CD4-positive, alpha-beta memory T cell (primary cell): ENCODE measurements around the gene BLID. TPM values are rescaled to one million over a fixed set of nuclear protein-coding genes. Genes with fewer than 3 reads are reported as not detected.

ENCODE experiments used
- CTCF ChIA-PET: fragments of 350-600 bp; sonication (Branson Sonifier 250); formaldehyde crosslinking; loops from one replicate; lab custom pipeline; 2021; ENCODE audit warnings: inconsistent platforms; ENCODE audit not compliant: partially characterized antibody; lab: Charles Lee
- POLR2A ChIA-PET: fragments of 350-600 bp; sonication (Branson Sonifier 250); formaldehyde crosslinking; loops from one replicate; lab custom pipeline; 2021; ENCODE audit not compliant: partially characterized antibody; lab: Charles Lee
- DNase-seq, 5 donors: peaks; one replicate each; pipeline versions ENCODE4 v3.0.0 to v3.0.0-alpha.2; 2020 to 2022; ENCODE audit warnings: mixed read lengths in 1 of 5
- H3K27ac ChIP-seq: one replicate; pipeline ENCODE4 v1.7.0; 2013; ENCODE audit warnings: low read depth, low read length
- H3K27me3 ChIP-seq: 2 replicates; pipeline ENCODE4 v1.7.0; 2013; ENCODE audit warnings: mild to moderate bottlenecking, low read length, moderate library complexity; ENCODE audit not compliant: insufficient read depth
- H3K36me3 ChIP-seq: 2 replicates; pipeline ENCODE4 v1.7.0; 2013; ENCODE audit warnings: mild to moderate bottlenecking, low read length, moderate library complexity; ENCODE audit not compliant: insufficient read depth
- H3K4me1 ChIP-seq: 2 replicates; pipeline ENCODE4 v1.7.0; 2013; ENCODE audit warnings: mild to moderate bottlenecking, low read length, moderate library complexity; ENCODE audit not compliant: insufficient read depth
- H3K4me3 ChIP-seq, 2 donors: one replicate each; pipeline ENCODE4 v1.7.0; 2013; ENCODE audit warnings: low read length in 2 of 2, mild to moderate bottlenecking in 1 of 2
- H3K9me3 ChIP-seq, 2 donors: one replicate each; pipeline ENCODE4 v1.7.0; 2013; ENCODE audit warnings: low read length in 2 of 2, control low read depth in 1 of 2; ENCODE audit not compliant: control insufficient read depth in 1 of 2
- H3K27ac Mint-ChIP-seq, 7 donors: one replicate each; pipeline ENCODE4 v1.8.0; 2020 to 2021; ENCODE audit warnings: mixed read lengths in 7 of 7, mild to moderate bottlenecking in 6 of 7, inconsistent platforms in 3 of 7, moderate library complexity in 3 of 7
- H3K27me3 Mint-ChIP-seq, 2 donors: one replicate each; pipeline ENCODE4 v1.8.0; 2020 to 2021; ENCODE audit warnings: mixed read lengths in 2 of 2
- H3K36me3 Mint-ChIP-seq, 2 donors: one replicate each; pipeline ENCODE4 v1.8.0; 2020 to 2021; ENCODE audit warnings: mixed read lengths in 2 of 2, inconsistent platforms in 1 of 2, mild to moderate bottlenecking in 1 of 2
- H3K4me1 Mint-ChIP-seq, 4 donors: one replicate each; pipeline ENCODE4 v1.8.0; 2020 to 2021; ENCODE audit warnings: mixed read lengths in 4 of 4, mild to moderate bottlenecking in 1 of 4
- H3K4me3 Mint-ChIP-seq, 8 donors: one replicate each; pipeline ENCODE4 v1.8.0; 2020 to 2021; ENCODE audit warnings: mixed read lengths in 8 of 8, mild to moderate bottlenecking in 7 of 8, moderate library complexity in 6 of 8, inconsistent platforms in 3 of 8
- H3K9me3 Mint-ChIP-seq, 8 donors: one replicate each; pipeline ENCODE4 v1.8.0; 2020 to 2021; ENCODE audit warnings: mixed read lengths in 8 of 8, mild to moderate bottlenecking in 5 of 8, inconsistent platforms in 3 of 8, moderate library complexity in 1 of 8
- intact Hi-C: fragments of 100-400 bp; cut with micrococcal nuclease; formaldehyde crosslinking; loops from one replicate; pipeline ENCODE4 v1.15.1; 2023
- polyA plus RNA-seq, 2 donors: library from polyadenylated mRNA; unstranded; fragments of 300-500 nt; fragmentation: Illumina TruSeq; gene quantifications; one replicate each; pipeline ENCODE4 v1.2.3, GENCODE V29; 2021
- total RNA-seq, 2 experiments: library from RNA; stranded (reverse); gene quantifications; one replicate each; pipeline ENCODE4 v1.2.3, GENCODE V29; 2021

The BLID gene
- total and polyA plus RNA-seq, 4 experiments from 2014 or later: not detected

DNA sequence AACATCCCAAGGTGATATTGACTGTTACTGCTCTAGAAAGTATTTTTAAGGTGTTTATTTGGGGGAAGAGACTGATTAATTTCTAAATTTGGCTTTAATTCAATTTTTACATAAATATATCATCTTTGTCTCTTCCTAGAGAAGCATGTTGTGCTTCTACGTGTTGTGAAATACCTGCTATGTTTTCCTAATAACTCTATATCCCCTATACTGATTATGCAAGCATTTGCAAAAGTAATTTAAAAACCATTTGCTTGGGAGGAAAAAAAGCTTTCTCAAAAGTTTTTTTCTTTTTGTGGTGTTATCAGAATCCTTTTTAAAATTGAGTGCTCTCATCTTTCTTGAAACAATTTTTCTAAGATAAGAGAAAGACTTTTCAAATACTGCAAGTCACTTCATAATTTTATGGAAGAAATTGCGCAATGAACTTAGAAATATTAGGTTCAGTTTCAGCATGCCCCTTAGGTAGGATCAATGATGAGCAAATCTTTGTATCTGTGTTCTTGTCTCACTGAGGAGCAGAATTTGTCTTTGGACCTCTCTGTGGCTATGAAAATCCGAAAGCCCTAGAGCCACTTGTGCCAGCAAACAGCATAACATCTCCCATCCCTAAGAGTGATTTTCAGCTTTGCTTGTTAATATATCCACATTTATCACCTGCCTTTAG is 7.4 kb upstream of the BLID start:
- Mint-ChIP-seq H3K4me3 (no peak overlapping the region), H3K9me3 (no peaks in the 10 kb centered on the region), H3K4me1 (no peaks in the 10 kb centered on the region), H3K36me3 (no peaks in the 10 kb centered on the region), H3K27me3 (peaks cover 0 to 4% of the 10 kb centered on the region in 2 donors), H3K27ac (no peak overlapping the region)
- ChIA-PET CTCF (no interaction called here), POLR2A (no interaction called here)
- DNase-seq: no peak
- intact Hi-C loops: no loop called here
- no peak overlapping the region for H3K4me3 ChIP-seq
- H3K27ac ChIP-seq: no peak overlapping the region
- H3K4me1 ChIP-seq: no peaks in the 10 kb centered on the region
- no peaks in the 10 kb centered on the region for H3K27me3 ChIP-seq
- H3K9me3 ChIP-seq: no peaks in the 10 kb centered on the region
- no peaks in the 10 kb centered on the region for H3K36me3 ChIP-seq

DNA sequence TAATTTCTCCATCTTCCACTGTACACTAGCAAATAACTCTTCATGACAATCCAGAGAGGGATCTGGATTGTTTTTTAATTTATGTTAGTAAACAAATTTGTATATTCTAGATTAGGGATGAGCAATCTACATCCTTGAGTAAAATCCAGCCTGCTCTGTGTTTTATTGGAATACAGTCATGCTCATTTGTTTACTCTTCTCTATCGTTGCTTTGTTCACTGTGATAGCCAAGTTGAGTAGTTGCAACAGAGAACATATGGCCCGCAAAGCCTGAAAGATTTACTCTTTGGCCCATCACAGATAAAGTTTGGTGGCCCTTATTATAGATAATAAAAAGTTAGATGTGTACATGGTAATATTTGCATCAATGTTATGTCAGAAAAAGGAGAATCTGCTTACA is 6.2 kb upstream of the BLID start:
- Mint-ChIP-seq H3K27me3 (peaks cover 2 to 4% of the 10 kb centered on the region in 2 donors), H3K9me3 (no peaks in the 10 kb centered on the region), H3K4me1 (no peaks in the 10 kb centered on the region), H3K4me3 (no peak overlapping the region), H3K27ac (no peak overlapping the region), H3K36me3 (no peaks in the 10 kb centered on the region)
- Histone ChIP-seq H3K4me1 (no peaks in the 10 kb centered on the region), H3K27ac (no peak overlapping the region), H3K27me3 (no peaks in the 10 kb centered on the region), H3K36me3 (no peaks in the 10 kb centered on the region), H3K4me3 (no peak overlapping the region), H3K9me3 (no peaks in the 10 kb centered on the region)
- POLR2A ChIA-PET: no interaction called here
- CTCF ChIA-PET: no interaction called here
- no peak for DNase-seq
- intact Hi-C loops: no loop called here

DNA sequence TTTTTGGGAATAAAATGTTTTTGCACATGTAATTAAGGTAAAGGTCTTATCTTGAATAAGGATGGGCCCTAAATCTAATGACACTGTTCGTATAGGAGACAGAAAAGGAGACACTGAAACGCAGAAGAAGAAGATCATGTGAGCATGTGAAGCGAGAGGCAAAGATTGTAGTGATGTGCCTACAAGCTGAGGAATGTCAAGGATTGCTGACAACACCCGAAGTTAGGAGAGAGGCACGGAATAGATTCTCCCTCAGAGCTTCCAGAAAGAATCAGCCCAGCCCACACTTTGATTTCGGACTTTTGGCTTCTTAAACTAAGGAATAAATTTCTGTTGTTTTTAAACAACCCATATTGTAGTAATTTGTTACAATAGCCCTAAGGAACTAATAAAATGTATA is 4.1 kb upstream of the BLID start:
- DNase-seq: no peak
- Histone ChIP-seq H3K9me3 (no peaks in the 10 kb centered on the region), H3K27me3 (no peaks in the 10 kb centered on the region), H3K27ac (no peak overlapping the region), H3K4me3 (no peak overlapping the region), H3K4me1 (no peaks in the 10 kb centered on the region), H3K36me3 (no peaks in the 10 kb centered on the region)
- H3K27ac Mint-ChIP-seq: no peak overlapping the region
- CTCF ChIA-PET: no interaction called here
- peaks cover 0 to 2% of the 10 kb centered on the region in 2 donors for H3K27me3 Mint-ChIP-seq
- H3K4me3 Mint-ChIP-seq: no peak overlapping the region
- no peaks in the 10 kb centered on the region for H3K4me1 Mint-ChIP-seq
- intact Hi-C loops: no loop called here
- H3K9me3 Mint-ChIP-seq: peaks cover 0 to 2% (median 0%) of the 10 kb centered on the region in 8 donors
- H3K36me3 Mint-ChIP-seq: no peaks in the 10 kb centered on the region
- POLR2A ChIA-PET: no interaction called here

DNA sequence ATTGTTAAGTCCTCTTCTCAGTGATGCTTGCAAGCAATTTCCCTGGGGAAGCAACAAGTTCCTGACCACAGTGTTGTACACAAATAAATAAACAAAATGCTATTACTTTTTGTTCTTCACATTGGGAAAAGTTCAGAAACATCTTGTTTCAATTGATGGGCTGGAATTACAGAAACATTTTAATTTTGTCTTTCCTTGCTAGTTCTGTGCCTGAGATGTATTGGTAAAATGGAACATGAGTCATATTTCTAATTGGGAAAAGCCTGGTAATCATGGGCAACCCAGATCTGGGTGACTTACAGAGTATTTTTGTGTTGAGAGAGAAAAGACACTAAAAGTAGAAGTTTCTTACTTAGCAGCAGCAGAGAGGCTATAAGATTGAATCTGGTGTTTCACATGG is 576 bp upstream of the BLID start:
- Histone ChIP-seq H3K4me1 (no peaks in the 10 kb centered on the region), H3K27ac (no peak overlapping the region), H3K36me3 (no peaks in the 10 kb centered on the region), H3K27me3 (no peaks in the 10 kb centered on the region), H3K9me3 (no peaks in the 10 kb centered on the region), H3K4me3 (no peak overlapping the region)
- CTCF ChIA-PET: no interaction called here
- intact Hi-C loops: no loop called here
- peaks cover 2 to 3% of the 10 kb centered on the region in 2 donors for H3K27me3 Mint-ChIP-seq
- DNase-seq: no peak
- no peaks in the 10 kb centered on the region for H3K4me1 Mint-ChIP-seq
- H3K4me3 Mint-ChIP-seq: no peak overlapping the region
- no peaks in the 10 kb centered on the region for H3K36me3 Mint-ChIP-seq
- peaks cover 0 to 2% (median 0%) of the 10 kb centered on the region in 8 donors for H3K9me3 Mint-ChIP-seq
- POLR2A ChIA-PET: no interaction called here
- H3K27ac Mint-ChIP-seq: no peak overlapping the region

DNA sequence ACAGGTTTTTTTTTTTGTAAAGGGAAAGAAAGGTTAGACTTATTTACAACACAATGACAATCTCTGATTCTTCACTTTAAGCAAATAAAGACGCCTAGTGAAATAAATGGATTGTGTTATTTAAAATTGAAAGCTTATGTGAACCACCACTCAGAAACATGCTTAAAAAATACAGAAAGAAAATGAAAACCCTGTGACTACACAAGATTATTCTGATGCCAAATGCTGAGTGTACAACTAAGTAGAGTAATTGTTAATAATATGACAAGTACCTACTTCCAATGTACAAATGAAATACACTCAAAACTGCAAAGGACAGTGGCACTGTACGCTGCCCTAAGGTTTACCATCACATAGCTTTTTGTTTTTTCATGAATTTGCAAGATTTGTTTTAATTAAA is 1.0 kb downstream of the BLID start:
- no peaks in the 10 kb centered on the region for H3K36me3 Mint-ChIP-seq
- no peak for DNase-seq
- no peak overlapping the region for H3K27ac Mint-ChIP-seq
- no peaks in the 10 kb centered on the region for H3K4me1 ChIP-seq
- H3K4me1 Mint-ChIP-seq: no peaks in the 10 kb centered on the region
- POLR2A ChIA-PET: no interaction called here
- no peaks in the 10 kb centered on the region for H3K36me3 ChIP-seq
- H3K27me3 ChIP-seq: no peaks in the 10 kb centered on the region
- peaks cover 2 to 3% of the 10 kb centered on the region in 2 donors for H3K27me3 Mint-ChIP-seq
- CTCF ChIA-PET: interaction anchor here (1.1 kb wide), 1 partner anchor 13 kb away, joined by 3 read pairs; no protein-coding TSS in a partner anchor
- no peak overlapping the region for H3K4me3 Mint-ChIP-seq
- no peak overlapping the region for H3K27ac ChIP-seq
- intact Hi-C loops: no loop called here
- H3K4me3 ChIP-seq: no peak overlapping the region
- H3K9me3 Mint-ChIP-seq: peaks cover 0 to 2% (median 0%) of the 10 kb centered on the region in 8 donors
- no peaks in the 10 kb centered on the region for H3K9me3 ChIP-seq

DNA sequence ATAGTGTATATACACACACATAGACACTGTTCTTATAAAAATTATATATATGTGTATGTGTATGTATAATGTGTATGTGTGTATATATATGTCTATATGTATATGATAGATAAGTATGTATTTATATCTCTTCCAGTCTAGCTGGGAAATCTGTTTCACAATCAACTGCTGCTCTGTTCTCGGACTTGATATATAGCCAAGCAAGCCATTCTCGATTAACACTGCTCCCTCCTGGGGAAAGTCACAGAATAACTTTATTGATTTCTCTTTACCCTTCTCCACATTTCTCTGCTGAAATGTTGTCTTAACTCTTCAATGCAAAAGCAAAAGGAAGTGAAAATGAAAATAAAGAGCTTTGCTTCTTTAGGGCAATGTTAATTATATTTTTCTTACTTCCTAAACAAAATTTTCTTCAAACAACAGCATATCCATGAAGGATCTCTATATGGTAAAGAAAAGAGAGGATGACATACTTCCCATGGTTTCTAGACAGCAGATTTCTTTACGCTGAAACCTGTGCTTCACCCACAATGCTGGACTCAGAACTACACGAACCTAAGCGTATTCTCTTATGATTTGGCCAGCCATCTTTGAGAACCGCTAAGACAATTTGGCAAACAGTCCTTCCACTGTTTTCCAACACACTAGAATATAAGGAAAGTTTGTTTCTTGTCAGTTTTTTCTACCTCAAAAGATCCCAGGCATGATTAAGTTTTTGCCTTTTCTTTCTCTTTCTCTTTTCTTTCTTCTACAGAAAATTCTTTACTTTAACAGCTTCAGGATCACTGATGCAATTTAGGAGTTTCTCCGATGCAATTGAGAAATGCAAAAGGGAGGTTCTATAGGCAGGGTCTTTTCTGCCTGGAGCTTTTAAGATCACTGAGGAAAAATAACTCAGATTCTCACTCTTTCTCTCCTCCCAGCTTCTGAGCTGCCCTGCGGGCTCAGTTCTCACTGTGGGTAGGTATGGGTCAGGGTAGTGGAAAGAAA is 1.9 kb downstream of the BLID start:
- CTCF ChIA-PET: interaction anchor here (1.1 kb wide), 1 partner anchor 14 kb away, joined by 3 read pairs; no protein-coding TSS in a partner anchor
- H3K4me3 Mint-ChIP-seq: peak overlapping the region in 1 of 8 donors; percentile 33
- peaks cover 2 to 3% of the 10 kb centered on the region in 2 donors for H3K27me3 Mint-ChIP-seq
- H3K4me1 Mint-ChIP-seq: no peaks in the 10 kb centered on the region
- H3K9me3 Mint-ChIP-seq: peaks cover 0 to 2% (median 0%) of the 10 kb centered on the region in 8 donors
- H3K36me3 Mint-ChIP-seq: no peaks in the 10 kb centered on the region
- Histone ChIP-seq H3K36me3 (no peaks in the 10 kb centered on the region), H3K4me3 (no peak overlapping the region), H3K4me1 (no peaks in the 10 kb centered on the region), H3K27ac (no peak overlapping the region), H3K27me3 (no peaks in the 10 kb centered on the region), H3K9me3 (no peaks in the 10 kb centered on the region)
- DNase-seq: no peak
- POLR2A ChIA-PET: no interaction called here
- H3K27ac Mint-ChIP-seq: no peak overlapping the region
- intact Hi-C loops: no loop called here
